ENCODE results near the gene EVA1A.

The EVA1A gene

GRCh38 chr2:75563591-75563990, 2.9 kb upstream of the EVA1A start:
- H3K4me1 ChIP-seq (ENCODE audit: insufficient read depth, low read length), result peaks cover 92% of the 10 kb centered on the region
- peaks cover 22% of the 10 kb centered on the region for H3K79me2 ChIP-seq (ENCODE audit: insufficient read depth, low read length)
- peaks cover 5% of the 10 kb centered on the region for H3K36me3 ChIP-seq (ENCODE audit: insufficient read depth, low read length)
- no peak for TF ChIP-seq EZH2 (IDR thresholded peaks at IDR 0.05; ENCODE audit: borderline replicate concordance, low read depth, low read length, severe bottlenecking)
- TF ChIP-seq CTCF (IDR thresholded peaks at IDR 0.05; ENCODE audit: borderline replicate concordance, extremely low read depth, low read length, poor library complexity, severe bottlenecking), result no peak
- no peaks in the 10 kb centered on the region for H3K9me3 ChIP-seq (ENCODE audit: insufficient read depth, low read length, severe bottlenecking)
- no peak overlapping the region for H2AFZ ChIP-seq (ENCODE audit: low read depth, low read length)
- peak; percentile 62 for DNase-seq
- peak overlapping the region in 1 of 2 experiments; percentile 29; a peak in 2 of 4 replicates for H3K4me3 ChIP-seq (ENCODE audit: low read depth in 1 of 2, low read length in 2 of 2)
- peak overlapping the region; percentile 50 for H3K4me2 ChIP-seq (ENCODE audit: insufficient read depth, low read length)
- peak overlapping the region; percentile 37 for H3K9ac ChIP-seq (ENCODE audit: low read depth, low read length)
- peaks cover 3% of the 10 kb centered on the region; the same call in 1 of the 2 replicates for H4K20me1 ChIP-seq (ENCODE audit: insufficient read depth, low read length)
- ATAC-seq (ENCODE audit: insufficient read depth, low read depth), result peak; percentile 77
- H3K27me3 ChIP-seq (ENCODE audit: insufficient read depth, low read length, poor library complexity), result no peaks in the 10 kb centered on the region
- peak overlapping the region; percentile 80 for H3K27ac ChIP-seq (ENCODE audit: low read length)

GRCh38 chr2:75562513-75562864, 1.8 kb upstream of the EVA1A start:
- no peak for TF ChIP-seq EZH2 (IDR thresholded peaks at IDR 0.05; ENCODE audit: borderline replicate concordance, low read depth, low read length, severe bottlenecking)
- no peak for TF ChIP-seq CTCF (IDR thresholded peaks at IDR 0.05; ENCODE audit: borderline replicate concordance, extremely low read depth, low read length, poor library complexity, severe bottlenecking)

GRCh38 chr2:75561566-75562512, 1.1 kb upstream of the EVA1A start:
- Histone ChIP-seq H3K79me2 (ENCODE audit: insufficient read depth, low read length) (peaks cover 39% of the 10 kb centered on the region), H3K9ac (ENCODE audit: low read depth, low read length) (peak overlapping the region; percentile 84), H3K27me3 (ENCODE audit: insufficient read depth, low read length, poor library complexity) (no peaks in the 10 kb centered on the region), H3K36me3 (ENCODE audit: insufficient read depth, low read length) (peaks cover 22% of the 10 kb centered on the region), H3K4me2 (ENCODE audit: insufficient read depth, low read length) (peak overlapping the region; percentile 86), H2AFZ (ENCODE audit: low read depth, low read length) (no peak overlapping the region), H3K4me3 (ENCODE audit: low read depth in 1 of 2, low read length in 2 of 2) (peak overlapping the region in 1 of 2 experiments; percentile 90; a peak in 2 of 4 replicates), H3K9me3 (ENCODE audit: insufficient read depth, low read length, severe bottlenecking) (no peaks in the 10 kb centered on the region), H3K27ac (ENCODE audit: low read length) (peak overlapping the region; percentile 85), H3K4me1 (ENCODE audit: insufficient read depth, low read length) (peaks cover 94% of the 10 kb centered on the region), H4K20me1 (ENCODE audit: insufficient read depth, low read length) (peaks cover 12% of the 10 kb centered on the region)
- no peak for TF ChIP-seq EZH2 (IDR thresholded peaks at IDR 0.05; ENCODE audit: borderline replicate concordance, low read depth, low read length, severe bottlenecking)
- no peak for TF ChIP-seq CTCF (IDR thresholded peaks at IDR 0.05; ENCODE audit: borderline replicate concordance, extremely low read depth, low read length, poor library complexity, severe bottlenecking)
- no peak for ATAC-seq (ENCODE audit: insufficient read depth, low read depth)
- DNase-seq, result no peak

More at GRCh38 chr2:75562513-75562864, 1.8 kb upstream of the EVA1A start:
- peaks cover 16% of the 10 kb centered on the region for H3K36me3 ChIP-seq (ENCODE audit: insufficient read depth, low read length)
- H3K9me3 ChIP-seq (ENCODE audit: insufficient read depth, low read length, severe bottlenecking), result no peaks in the 10 kb centered on the region
- H2AFZ ChIP-seq (ENCODE audit: low read depth, low read length), result no peak overlapping the region
- peaks cover 94% of the 10 kb centered on the region for H3K4me1 ChIP-seq (ENCODE audit: insufficient read depth, low read length)
- H3K79me2 ChIP-seq (ENCODE audit: insufficient read depth, low read length), result peaks cover 33% of the 10 kb centered on the region
- H3K27me3 ChIP-seq (ENCODE audit: insufficient read depth, low read length, poor library complexity), result no peaks in the 10 kb centered on the region
- peak overlapping the region; percentile 22 for H3K27ac ChIP-seq (ENCODE audit: low read length)
- no peak for DNase-seq
- H3K4me3 ChIP-seq (ENCODE audit: low read depth in 1 of 2, low read length in 2 of 2), result no peak overlapping the region
- peaks cover 9% of the 10 kb centered on the region; the same call in 1 of the 2 replicates for H4K20me1 ChIP-seq (ENCODE audit: insufficient read depth, low read length)
- no peak overlapping the region for H3K9ac ChIP-seq (ENCODE audit: low read depth, low read length)
- no peak overlapping the region for H3K4me2 ChIP-seq (ENCODE audit: insufficient read depth, low read length)
- no peak for ATAC-seq (ENCODE audit: insufficient read depth, low read depth)
